HG02759 (cell line): ENCODE results near the gene KDM4D.
"Not testable (repeated sequence)": the region's sequence is repeated elsewhere in the genome, so short reads cannot be mapped to it uniquely, and the experiment has no call there.

ENCODE experiments used
- ATAC-seq: cut with Tn5 transposase; IDR thresholded peaks from one replicate; pipeline ENCODE4 v1.9.1; 2021; ENCODE audit warnings: mild to moderate bottlenecking, moderate library complexity; ENCODE audit not compliant: unreplicated experiment

Gene KDM4D

DNA sequence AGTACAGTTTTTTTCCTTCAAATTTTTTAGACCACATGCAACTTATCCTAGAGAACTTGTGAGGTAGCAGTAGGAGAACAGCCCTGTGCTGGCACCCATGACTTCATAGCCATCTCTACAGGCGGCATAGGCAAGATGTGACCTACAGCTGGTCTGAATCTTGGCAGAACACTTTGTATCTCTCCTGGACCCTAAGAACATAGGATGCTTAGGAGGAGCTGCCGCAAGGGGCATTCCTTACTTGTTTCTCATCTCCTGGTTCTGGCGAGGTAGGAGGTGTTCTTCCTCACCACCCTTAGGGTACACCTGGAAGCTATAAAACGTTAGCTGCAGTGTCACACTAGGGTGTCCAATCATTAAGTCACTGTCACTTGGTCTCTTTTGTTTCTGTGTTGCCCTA, 16.5 kb upstream of the KDM4D start:
- no peak for ATAC-seq

DNA sequence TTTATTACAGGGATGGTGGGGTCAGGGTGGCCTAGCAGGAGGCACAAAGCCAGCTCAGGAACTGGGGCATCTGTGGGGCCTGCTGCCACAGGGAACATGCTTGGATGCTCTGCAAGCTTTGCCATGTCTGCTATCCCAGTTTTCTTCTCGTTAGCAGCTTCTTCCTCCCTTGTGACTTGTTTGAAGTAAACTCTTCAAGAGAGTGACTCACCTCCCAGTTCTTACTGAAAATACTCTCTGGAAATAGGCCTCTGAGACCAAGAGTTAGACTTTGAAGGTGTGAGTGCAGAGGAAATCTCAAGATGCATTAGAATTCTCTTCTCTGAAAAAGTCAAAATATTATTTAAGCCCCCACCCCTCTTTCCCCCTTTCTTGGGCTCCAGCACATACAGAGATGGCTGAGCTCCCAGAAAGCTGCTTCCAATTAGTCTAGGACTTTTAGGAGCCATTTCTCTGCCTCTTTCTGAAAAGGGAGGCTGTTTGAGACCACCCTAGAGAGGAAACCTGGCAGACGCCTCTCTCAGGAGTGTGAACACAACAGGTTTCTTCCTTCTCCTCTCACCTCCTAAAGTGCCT, 15.3 kb upstream of the KDM4D start:
- no peak for ATAC-seq

- ATAC-seq, result no peak
These were observed 14.3 kb upstream of the KDM4D start for GRCh38 chr11:94959179-94959578.

DNA sequence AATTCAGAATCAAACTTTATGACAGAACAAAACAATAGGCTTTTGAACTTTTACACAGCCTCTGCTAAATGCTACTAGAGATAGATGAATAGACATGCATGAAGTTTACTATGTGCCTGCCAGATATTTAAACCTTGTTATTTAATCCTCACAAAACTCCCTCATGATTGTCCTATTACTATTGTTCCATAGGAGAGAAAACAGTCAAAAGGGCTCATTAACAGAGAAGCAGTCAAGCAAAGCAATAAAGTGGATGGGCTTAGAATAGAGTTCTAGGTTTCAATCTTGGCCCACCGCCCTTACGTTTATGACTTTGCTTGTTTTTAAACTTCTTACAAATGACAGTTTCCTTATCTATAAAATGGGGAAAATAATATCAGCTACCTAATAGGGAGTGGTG, 13.0 kb upstream of the KDM4D start:
- ATAC-seq, result no peak

- no peak for ATAC-seq
These were observed 12.3 kb upstream of the KDM4D start for GRCh38 chr11:94961255-94961654.

- no peak for ATAC-seq
These were observed 8.6 kb upstream of the KDM4D start for GRCh38 chr11:94964934-94965333.

DNA sequence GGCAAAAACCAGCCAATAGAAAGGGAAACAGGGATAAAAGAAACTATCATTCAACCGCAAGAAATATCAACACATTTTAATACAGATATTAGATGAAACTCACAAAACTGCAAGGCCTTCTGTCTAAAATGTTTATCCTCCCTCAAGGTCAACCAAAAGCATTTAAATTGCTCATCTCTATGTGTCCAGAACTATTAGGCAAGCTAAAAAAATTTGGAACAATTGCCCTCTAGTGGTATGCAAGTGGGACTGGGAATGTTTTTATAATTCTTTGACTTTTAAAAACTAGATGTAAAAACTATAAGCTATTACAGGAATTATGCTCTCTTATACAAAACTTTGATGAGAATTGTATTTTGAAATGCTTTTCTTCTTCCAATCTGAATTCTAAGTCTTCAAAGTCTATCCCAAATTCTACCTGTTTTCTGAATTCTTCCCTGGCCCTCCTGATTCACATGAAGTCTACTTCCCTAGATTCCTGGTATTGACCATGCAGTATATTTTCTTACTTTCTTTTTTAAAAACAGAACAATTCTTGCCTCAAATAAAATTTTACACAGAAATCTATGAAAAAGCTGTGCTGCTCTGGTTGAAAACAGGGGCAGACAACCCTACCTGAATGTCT, 5.1 kb upstream of the KDM4D start:
- ATAC-seq, result no peak

- no peak for ATAC-seq
These were observed 810 bp upstream of the KDM4D start for GRCh38 chr11:94972700-94973098.

- ATAC-seq, result no peak
These were observed 669 bp downstream of the KDM4D start for GRCh38 chr11:94974178-94974577.

DNA sequence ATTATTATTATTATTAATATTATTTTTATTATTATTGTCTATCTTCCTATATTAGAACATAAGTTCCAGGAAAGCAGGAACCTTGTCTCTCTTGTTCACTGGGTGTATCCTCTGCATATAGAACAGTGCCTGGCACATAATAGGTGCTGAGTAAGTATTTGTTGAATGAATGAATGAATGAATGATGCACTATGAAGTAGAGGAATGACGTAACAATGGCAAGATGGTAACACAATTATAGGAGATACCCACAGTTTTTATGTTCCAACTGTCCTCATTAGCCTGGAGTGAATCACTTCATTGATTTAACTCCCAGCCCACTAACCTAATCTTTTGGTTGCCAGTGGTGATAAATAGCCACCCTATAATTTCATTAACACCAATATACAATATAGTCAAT, 2.1 kb downstream of the KDM4D start:
- ATAC-seq, result no peak

GRCh38 chr11:94987378-94987777, 13.9 kb downstream of the KDM4D start:
- ATAC-seq, result no peak

DNA sequence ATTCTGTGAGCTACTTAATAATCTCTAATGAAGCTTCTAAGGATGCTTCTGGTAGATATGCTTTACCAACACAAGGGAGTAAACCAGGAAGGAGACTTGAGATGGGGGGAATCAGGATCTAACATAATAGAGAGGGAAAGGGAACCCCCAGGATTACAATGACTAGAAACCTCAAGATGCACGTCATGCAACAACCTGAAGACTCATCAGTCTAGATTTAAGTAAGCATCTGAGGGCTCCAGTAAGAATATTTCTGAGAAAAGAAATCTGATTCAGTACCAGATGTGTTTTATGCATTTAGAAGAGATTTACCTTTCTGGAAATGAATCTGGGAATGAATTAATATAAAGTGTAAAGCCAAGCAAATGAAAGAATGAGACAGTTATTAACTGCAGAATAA, 15.2 kb downstream of the KDM4D start:
- ATAC-seq, result no peak

GRCh38 chr11:94993400-94993943, 20.0 kb downstream of the KDM4D start:
- no peak for ATAC-seq

- no peak for ATAC-seq
These were observed 23.9 kb downstream of the KDM4D start for GRCh38 chr11:94997437-94997836.

GRCh38 chr11:94998285-94998684, 24.8 kb downstream of the KDM4D start:
- no peak for ATAC-seq

DNA sequence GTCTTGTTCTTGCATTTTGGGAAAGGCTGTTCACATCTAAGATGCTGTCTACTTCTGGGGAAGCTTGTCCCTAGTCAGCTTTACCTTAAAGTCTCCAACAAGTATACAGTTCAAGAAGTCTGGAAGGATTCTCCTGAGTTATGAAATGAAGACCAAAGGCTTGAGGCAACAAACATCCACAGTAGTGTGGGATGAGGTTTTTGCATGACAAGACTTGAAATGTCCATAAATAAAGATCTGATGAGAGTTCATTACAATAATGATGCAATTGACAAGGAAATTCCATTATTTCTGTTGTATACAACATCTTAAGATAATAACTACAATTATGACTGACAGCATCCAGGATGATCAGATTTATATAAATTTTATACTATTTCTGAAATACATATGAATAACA, 30.2 kb downstream of the KDM4D start:
- ATAC-seq, result no peak

GRCh38 chr11:95005642-95006041, 32.1 kb downstream of the KDM4D start:
- no peak for ATAC-seq

DNA sequence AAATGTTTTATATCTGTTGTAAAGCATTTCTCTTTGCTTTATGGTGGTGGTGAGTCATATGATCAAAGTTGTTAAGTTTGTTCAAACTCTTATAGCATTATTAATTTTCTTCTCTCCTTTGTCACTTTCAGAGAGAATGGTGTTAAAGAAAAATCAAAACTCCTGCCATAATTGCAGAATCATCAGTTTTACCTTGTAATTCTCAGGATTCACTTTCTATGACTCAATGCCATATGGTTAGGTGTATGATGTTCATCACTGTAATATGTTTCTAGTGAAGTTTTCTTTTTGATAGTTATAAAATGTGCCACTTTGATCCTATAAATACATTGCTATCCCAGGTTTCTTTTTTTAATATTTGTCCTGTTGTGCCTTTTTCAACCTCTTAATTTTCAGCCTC, 37.9 kb downstream of the KDM4D start:
- ATAC-seq, result no peak

DNA sequence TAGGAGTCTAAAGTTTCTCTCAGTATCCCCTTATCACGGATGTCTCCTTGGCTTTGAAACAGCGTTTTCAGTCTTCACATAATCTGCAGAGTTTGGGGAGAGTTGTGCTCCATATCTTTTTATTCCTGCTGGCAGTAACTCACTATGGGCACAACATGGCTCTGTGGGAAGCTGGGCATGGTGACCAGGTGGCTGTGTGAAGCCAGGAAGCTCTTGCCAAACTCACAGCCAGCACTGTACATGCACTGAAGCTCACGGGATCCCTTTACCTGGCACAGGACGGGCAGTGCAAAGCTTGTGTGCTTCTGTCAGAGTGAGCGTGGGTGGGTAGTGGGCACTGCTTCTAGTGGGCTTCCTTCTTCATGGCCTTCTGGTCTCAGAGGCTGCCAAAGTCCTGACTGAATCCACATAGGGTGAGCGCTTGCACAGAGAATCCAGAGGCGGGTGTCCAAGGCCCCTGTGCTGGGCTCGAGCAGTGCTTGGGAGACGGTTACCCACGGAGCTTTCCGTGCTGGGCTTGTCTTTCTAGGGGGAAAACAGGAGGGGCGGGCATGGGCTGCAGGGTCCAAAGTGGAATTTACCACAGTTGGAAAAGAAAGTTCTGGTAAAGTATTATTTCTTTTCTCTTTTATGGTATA, 40.8 kb downstream of the KDM4D start:
- ATAC-seq, result no peak

DNA sequence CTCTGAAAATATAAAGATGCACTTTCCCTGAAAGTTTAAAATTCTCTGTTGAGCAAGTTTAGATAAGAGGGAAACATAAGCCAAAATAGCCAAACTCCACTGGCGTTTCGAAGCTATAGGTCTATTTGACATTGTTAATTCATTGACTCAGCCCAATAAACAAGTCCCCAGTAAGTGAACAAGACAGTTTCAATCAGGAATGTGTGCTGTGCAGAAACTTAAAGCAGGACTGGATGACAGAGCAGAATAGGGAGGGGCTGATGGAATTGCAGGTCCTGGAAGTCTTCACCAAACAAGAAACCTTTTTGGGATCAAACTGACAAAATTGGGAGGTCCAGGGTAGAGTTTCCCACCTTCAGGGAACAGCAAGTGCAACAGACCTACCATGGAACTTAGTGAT, 42.6 kb downstream of the KDM4D start:
- no peak for ATAC-seq

- ATAC-seq, result not testable (repeated sequence)
These were observed 48.0 kb downstream of the KDM4D start for GRCh38 chr11:95021468-95021867.

DNA sequence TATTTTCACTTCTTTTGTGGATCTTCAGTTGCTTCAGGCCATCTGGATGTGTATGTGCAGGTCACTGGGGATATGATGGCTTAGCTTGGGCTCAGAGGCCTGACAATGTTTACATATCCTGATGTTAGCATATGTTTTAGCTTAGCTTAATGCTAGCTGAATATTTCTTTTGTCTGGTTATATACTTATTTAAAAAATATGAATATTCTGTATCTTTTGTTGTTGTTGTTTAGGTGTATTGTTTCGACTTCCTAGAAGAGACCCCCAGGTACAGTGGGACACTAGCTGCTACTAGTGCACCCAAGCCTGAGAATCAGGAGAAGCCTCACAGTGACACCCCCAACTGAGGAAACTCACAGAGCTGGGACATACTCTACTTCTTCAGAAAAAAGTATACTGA, 51.4 kb downstream of the KDM4D start, which contains the start of gene KDM4E:
TSS of gene KDM4E (plus strand) at position 301 of the 400 bp plus-strand sequence. CDS start 300 bp downstream, outside the sequence.
- ATAC-seq, result no peak
